ENCODE data around the gene TMEM201. TPM values are rescaled to one million over a fixed set of nuclear protein-coding genes. Genes with fewer than 3 reads are reported as not detected.

The TMEM201 gene
- total and polyA plus RNA-seq, 2 of the 13 experiments (the other 11 are each of a cell fraction or from before 2014, with no cell fraction given), result 1.5 to 8.2 TPM

DNA sequence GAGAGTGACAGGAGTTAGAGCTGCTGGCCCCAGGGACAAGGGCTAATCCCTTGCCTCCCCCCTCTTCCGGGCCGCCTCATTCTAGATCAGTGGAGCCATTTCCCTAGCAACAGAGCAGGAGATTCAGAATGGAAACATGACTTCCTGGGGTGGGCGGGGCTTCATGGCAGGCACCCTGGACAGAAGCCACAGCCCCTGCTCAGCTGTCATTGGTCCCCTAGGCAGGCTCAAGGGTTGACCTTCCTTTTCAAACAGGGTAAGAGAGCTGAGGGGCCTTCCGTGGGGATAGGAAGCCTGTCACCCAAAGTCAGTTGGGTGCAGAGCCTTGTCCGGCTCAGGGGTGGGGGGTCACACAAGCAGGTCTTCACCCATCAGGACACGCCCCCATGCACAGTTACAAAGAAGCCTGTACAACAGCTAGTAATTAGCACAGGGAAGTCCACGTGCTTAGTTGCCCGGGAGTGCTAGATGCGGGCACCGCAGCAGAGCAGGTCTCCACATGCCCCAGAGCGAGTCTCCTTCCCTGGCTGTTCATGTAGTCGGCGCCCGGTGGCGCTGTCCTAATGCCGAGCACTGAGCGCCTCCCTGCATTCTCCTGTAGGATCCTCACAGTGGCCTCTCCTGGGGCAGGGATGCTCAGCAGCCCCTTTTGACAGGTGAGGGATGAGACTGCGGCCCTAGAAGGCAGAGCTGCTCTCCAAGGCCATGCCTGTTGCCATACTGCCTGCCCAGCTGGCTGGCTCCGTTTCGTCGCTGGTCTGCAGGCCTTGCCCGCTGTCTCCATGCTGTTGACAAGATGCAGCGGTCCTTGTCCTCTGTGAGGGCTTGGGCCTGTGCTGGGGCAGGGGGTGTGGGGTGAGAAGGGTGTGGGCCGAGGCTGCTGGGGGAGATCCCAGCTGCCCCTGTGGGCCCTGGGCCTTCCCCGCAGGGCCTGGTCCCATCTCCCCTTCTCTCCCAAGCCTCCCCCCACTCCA is 5.1 kb downstream of the TMEM201 start (continued):
- TF ChIP-seq ZBED4 (CRISPR knock-in tag; IDR thresholded peaks at IDR 0.05; ENCODE audit: borderline replicate concordance) (peak; percentile 22; the same call in 1 of the 2 replicates), ZNF792 (CRISPR knock-in tag; IDR thresholded peaks at IDR 0.05) (no peak), ZGPAT (CRISPR knock-in tag; IDR thresholded peaks at IDR 0.05) (0 out of 2 replicates have a peak, but pooled peaks have one; percentile 26), SMC3 (IDR thresholded peaks at IDR 0.05; ENCODE audit: low read length) (no peak), ZNF407 (CRISPR knock-in tag; IDR thresholded peaks at IDR 0.05; ENCODE audit: not compliant biosample characterization) (no peak), HMGA1 (CRISPR knock-in tag; conservative IDR thresholded peaks at IDR 0.05) (no peak), ZSCAN9 (CRISPR knock-in tag; IDR thresholded peaks at IDR 0.05; ENCODE audit: borderline replicate concordance) (no peak), NFIB (CRISPR knock-in tag; IDR thresholded peaks at IDR 0.05; ENCODE audit: borderline replicate concordance) (no peak), ZBTB7B (CRISPR knock-in tag; IDR thresholded peaks at IDR 0.05) (no peak), ZNF430 (CRISPR knock-in tag; IDR thresholded peaks at IDR 0.05) (0 out of 2 replicates have a peak, but pooled peaks have one; percentile 71), ETV5 (CRISPR knock-in tag; IDR thresholded peaks at IDR 0.05; ENCODE audit: borderline replicate concordance) (peak; percentile 81), GZF1 (CRISPR knock-in tag; IDR thresholded peaks at IDR 0.05) (no peak), SIN3A (IDR thresholded peaks at IDR 0.05; ENCODE audit: borderline replicate concordance, low read depth, low read length) (peak; percentile 76; the same call in 1 of the 2 replicates), EP300 (IDR thresholded peaks at IDR 0.05; ENCODE audit: low read depth in 2 of 2, low read length in 2 of 2) (no peak), EP300 (CRISPR knock-in tag; IDR thresholded peaks at IDR 0.05; ENCODE audit: borderline replicate concordance) (no peak)
